Fibroblast of lung (primary cell): ENCODE data around the gene CSNK2A1. TPM values are rescaled to one million over a fixed set of nuclear protein-coding genes. Genes with fewer than 3 reads are reported as not detected.

Experiments
- DNase-seq, 2 donors: peaks; one replicate each; pipeline versions ENCODE4 v3.0.0 to v3.0.0-alpha.2; 2010; ENCODE audit warnings: low read depth in 2 of 2
- H2AFZ ChIP-seq: 2 replicates; pipeline ENCODE4 v1.5.1; 2012; ENCODE audit warnings: low read length, control low read depth, inconsistent platforms
- H3K27ac ChIP-seq: 2 replicates; pipeline ENCODE4 v1.5.1; 2011; ENCODE audit warnings: low read length, control low read depth; ENCODE audit not compliant: insufficient read depth
- H3K27me3 ChIP-seq: 2 replicates; pipeline ENCODE4 v1.5.1; 2011; ENCODE audit warnings: mild to moderate bottlenecking, low read length; ENCODE audit not compliant: control insufficient read depth, insufficient read depth
- H3K36me3 ChIP-seq: 2 replicates; pipeline ENCODE4 v1.5.1; 2011; ENCODE audit warnings: low read length; ENCODE audit not compliant: control insufficient read depth, insufficient read depth
- H3K4me1 ChIP-seq: 2 replicates; pipeline ENCODE4 v1.5.1; 2011; ENCODE audit warnings: low read length; ENCODE audit not compliant: control insufficient read depth, insufficient read depth; ENCODE audit errors: extremely low read depth
- H3K4me2 ChIP-seq: 2 replicates; pipeline ENCODE4 v1.5.1; 2011; ENCODE audit warnings: low read length, control low read depth; ENCODE audit not compliant: insufficient read depth; ENCODE audit errors: extremely low read depth
- H3K4me3 ChIP-seq, 4 experiments: fragments of 200-600 bp in 1 of 4; sonication (generic) in 1 of 4; replicated peaks in 1 of 4; 2 replicates each; pipeline ENCODE4 v1.5.1; 2011 to 2016; ENCODE audit warnings: low read length in 4 of 4, low read depth in 3 of 4, mild to moderate bottlenecking in 3 of 4, control low read depth in 2 of 4, inconsistent platforms in 1 of 4, mixed read lengths in 1 of 4; ENCODE audit not compliant: insufficient read depth in 1 of 4; ENCODE audit errors: control extremely low read depth in 1 of 4
- H3K79me2 ChIP-seq: 2 replicates; pipeline ENCODE4 v1.5.1; 2012; ENCODE audit warnings: mild to moderate bottlenecking, low read length, inconsistent platforms; ENCODE audit not compliant: control insufficient read depth, insufficient read depth
- H3K9ac ChIP-seq: 2 replicates; pipeline ENCODE4 v1.5.1; 2011; ENCODE audit warnings: mild to moderate bottlenecking, low read length, control low read depth; ENCODE audit not compliant: insufficient read depth
- H3K9me3 ChIP-seq: 2 replicates; pipeline ENCODE4 v1.5.1; 2012; ENCODE audit warnings: low read depth, low read length; ENCODE audit not compliant: control insufficient read depth, insufficient read depth
- H4K20me1 ChIP-seq: 2 replicates; pipeline ENCODE4 v1.5.1; 2011; ENCODE audit warnings: low read length; ENCODE audit not compliant: control insufficient read depth, insufficient read depth; ENCODE audit errors: extremely low read depth
- EZH2 ChIP-seq: IDR thresholded peaks from 2 replicates; pipeline ENCODE4 v1.5.1; 2012; ENCODE audit warnings: low read length, control low read depth, mild to moderate bottlenecking; ENCODE audit errors: missing control alignments
- polyA plus RNA-seq, 2 donors: library from polyadenylated mRNA; depleted of rRNA in 1 of 2; stranded (reverse) in 1 of 2; unstranded in 1 of 2; fragments of >200 nt; gene quantifications; 2 replicates each; pipeline ENCODE4 v1.2.1, GENCODE V29; 2011 to 2012; ENCODE audit warnings: missing spikeins in 1 of 2
- total RNA-seq: library from RNA; depleted of rRNA; stranded (reverse); fragments of >200 nt; gene quantifications from 2 replicates; pipeline ENCODE4 v1.2.1, GENCODE V29; 2014
- TF ChIP-seq, protein P1 (sequence below), 2 donors: IDR thresholded peaks in 1 of 2; conservative IDR thresholded peaks in 1 of 2; 1 replicate in 1 of 2; 2 replicates in 1 of 2; pipeline ENCODE4 v1.5.1; 2011 to 2012; ENCODE audit warnings: low read length in 2 of 2, control low read depth in 1 of 2, inconsistent platforms in 1 of 2, low read depth in 1 of 2, mild to moderate bottlenecking in 1 of 2

Gene CSNK2A1
- total and polyA plus RNA-seq, 2 donors (not counting 1 experiment from before 2014, with no cell fraction given) = 120 to 124 TPM

DNA sequence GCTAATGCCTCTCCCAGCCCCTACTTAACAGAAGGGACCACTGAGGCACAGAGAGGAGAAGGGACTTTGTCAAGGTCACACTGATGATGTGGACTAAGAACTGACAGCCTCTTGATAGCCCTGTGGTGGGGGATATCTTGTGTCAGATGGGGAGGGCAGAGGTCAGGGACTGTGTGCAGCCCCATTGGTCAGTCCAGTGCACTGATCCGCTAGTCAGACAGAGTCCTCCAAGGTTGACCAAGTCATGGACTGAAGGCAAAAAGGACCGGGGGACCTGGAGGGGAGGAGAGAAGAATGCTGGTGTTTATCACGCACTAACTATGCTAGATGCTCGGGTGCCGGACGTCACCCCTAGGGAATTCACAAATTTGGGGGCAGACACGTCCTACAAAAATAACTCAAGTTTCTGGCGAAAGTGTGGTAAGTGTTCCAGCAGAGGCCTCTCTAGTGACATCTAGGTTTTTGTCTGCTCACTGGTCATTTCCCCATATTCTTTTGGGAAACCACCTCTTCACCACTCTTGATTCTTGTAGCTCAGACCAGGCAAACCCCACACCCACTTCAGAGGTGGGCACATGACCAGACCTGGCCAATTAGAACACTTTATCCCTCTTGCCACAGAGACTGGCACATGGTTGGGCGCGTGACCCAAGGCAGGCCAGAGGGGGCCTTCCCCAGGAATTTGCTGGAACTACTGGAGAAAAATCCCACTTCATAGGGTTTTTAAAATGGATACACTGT lies 45.5 kb upstream of the CSNK2A1 start:
- no peaks in the 10 kb centered on the region for H4K20me1 ChIP-seq
- no peak overlapping the region for H3K9ac ChIP-seq
- H3K79me2 ChIP-seq = no peaks in the 10 kb centered on the region
- H3K4me2 ChIP-seq = no peak overlapping the region
- H3K4me1 ChIP-seq = no peaks in the 10 kb centered on the region
- H3K36me3 ChIP-seq = no peaks in the 10 kb centered on the region
- no peak for DNase-seq
- no peaks in the 10 kb centered on the region for H3K9me3 ChIP-seq
- H3K27ac ChIP-seq = no peak overlapping the region
- TF ChIP-seq EZH2 = no peak
- TF ChIP-seq, protein P1, sequence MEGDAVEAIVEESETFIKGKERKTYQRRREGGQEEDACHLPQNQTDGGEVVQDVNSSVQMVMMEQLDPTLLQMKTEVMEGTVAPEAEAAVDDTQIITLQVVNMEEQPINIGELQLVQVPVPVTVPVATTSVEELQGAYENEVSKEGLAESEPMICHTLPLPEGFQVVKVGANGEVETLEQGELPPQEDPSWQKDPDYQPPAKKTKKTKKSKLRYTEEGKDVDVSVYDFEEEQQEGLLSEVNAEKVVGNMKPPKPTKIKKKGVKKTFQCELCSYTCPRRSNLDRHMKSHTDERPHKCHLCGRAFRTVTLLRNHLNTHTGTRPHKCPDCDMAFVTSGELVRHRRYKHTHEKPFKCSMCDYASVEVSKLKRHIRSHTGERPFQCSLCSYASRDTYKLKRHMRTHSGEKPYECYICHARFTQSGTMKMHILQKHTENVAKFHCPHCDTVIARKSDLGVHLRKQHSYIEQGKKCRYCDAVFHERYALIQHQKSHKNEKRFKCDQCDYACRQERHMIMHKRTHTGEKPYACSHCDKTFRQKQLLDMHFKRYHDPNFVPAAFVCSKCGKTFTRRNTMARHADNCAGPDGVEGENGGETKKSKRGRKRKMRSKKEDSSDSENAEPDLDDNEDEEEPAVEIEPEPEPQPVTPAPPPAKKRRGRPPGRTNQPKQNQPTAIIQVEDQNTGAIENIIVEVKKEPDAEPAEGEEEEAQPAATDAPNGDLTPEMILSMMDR (conservative IDR thresholded peaks at IDR 0.05 in 1 of 2, IDR thresholded peaks at IDR 0.05 in 1 of 2; ENCODE audit: low read depth in 1 of 2, low read length in 2 of 2) = no peak
- H3K4me3 ChIP-seq = no peak overlapping the region
- H2AFZ ChIP-seq = no peak overlapping the region
- peaks cover 3% of the 10 kb centered on the region for H3K27me3 ChIP-seq

DNA sequence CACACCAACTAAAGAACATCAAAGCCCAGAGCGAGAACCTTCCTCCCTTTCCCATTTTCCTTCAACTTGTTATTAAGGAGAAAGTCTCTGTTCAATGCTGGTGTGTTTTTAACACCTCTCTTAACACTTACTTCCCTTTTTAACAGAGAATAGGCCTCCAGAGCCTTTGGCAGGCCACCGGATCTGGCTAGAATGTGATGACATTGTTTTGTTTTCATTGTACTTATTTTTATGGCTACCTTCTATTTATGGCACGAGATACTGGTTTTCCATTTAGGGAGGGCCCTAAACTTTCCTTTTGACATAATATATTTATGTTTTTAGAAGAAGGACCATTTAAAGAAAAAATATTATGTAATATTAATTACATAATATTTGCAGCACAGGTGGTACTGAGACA lies 44.9 kb upstream of the CSNK2A1 start:
- peaks cover 3% of the 10 kb centered on the region for H3K27me3 ChIP-seq
- no peak overlapping the region for H3K9ac ChIP-seq
- no peaks in the 10 kb centered on the region for H3K9me3 ChIP-seq
- H3K27ac ChIP-seq = no peak overlapping the region
- no peaks in the 10 kb centered on the region for H3K4me1 ChIP-seq
- no peaks in the 10 kb centered on the region for H3K36me3 ChIP-seq
- no peak overlapping the region for H2AFZ ChIP-seq
- H4K20me1 ChIP-seq = no peaks in the 10 kb centered on the region
- TF ChIP-seq EZH2 = no peak
- TF ChIP-seq, protein P1 (conservative IDR thresholded peaks at IDR 0.05 in 1 of 2, IDR thresholded peaks at IDR 0.05 in 1 of 2; ENCODE audit: low read depth in 1 of 2, low read length in 2 of 2) = no peak
- H3K79me2 ChIP-seq = no peaks in the 10 kb centered on the region
- no peak overlapping the region for H3K4me3 ChIP-seq
- DNase-seq = no peak
- no peak overlapping the region for H3K4me2 ChIP-seq

DNA sequence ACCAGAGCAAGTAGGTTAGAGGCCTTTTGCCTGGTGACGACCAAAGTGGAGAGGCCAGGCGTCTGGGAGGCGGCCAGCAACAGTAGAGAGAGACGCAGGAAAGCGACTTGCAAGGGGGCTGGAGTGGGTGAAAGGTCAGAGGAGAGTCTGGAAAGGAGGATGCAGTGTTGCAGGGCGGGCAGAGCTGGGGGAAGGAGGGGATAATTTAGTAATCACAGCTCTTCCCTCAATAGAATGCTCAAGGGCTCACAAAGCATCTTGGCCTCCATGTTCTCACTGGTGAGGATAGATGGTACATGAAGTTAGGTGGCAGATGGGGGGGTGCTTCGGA lies 41.3 kb upstream of the CSNK2A1 start:
- Histone ChIP-seq H3K27me3 (no peaks in the 10 kb centered on the region), H3K9me3 (no peaks in the 10 kb centered on the region), H4K20me1 (no peaks in the 10 kb centered on the region), H3K79me2 (no peaks in the 10 kb centered on the region), H3K4me2 (no peak overlapping the region), H3K4me3 (no peak overlapping the region), H2AFZ (no peak overlapping the region), H3K9ac (no peak overlapping the region), H3K27ac (no peak overlapping the region), H3K36me3 (no peaks in the 10 kb centered on the region), H3K4me1 (no peaks in the 10 kb centered on the region)
- TF ChIP-seq, protein P1 (conservative IDR thresholded peaks at IDR 0.05 in 1 of 2, IDR thresholded peaks at IDR 0.05 in 1 of 2; ENCODE audit: low read depth in 1 of 2, low read length in 2 of 2) = no peak
- TF ChIP-seq EZH2 = no peak
- DNase-seq = no peak
